Activated naive CD4-positive, alpha-beta T cell treated with anti-CD3 and anti-CD28 coated beads for 36 hours (primary cell): ENCODE measurements around the gene LLGL2. TPM values are rescaled to one million over a fixed set of nuclear protein-coding genes. Genes with fewer than 3 reads are reported as not detected.

Experiments
- CTCF ChIA-PET: fragments of 350-600 bp; sonication (Branson Sonifier 250); formaldehyde crosslinking; loops from one replicate; lab custom pipeline; 2021; ENCODE audit warnings: antibody characterized with exemption; lab: Charles Lee
- DNase-seq: peaks from one replicate; pipeline ENCODE4 v3.0.0-alpha.2; 2020
- H3K27ac Mint-ChIP-seq: one replicate; pipeline ENCODE4 v1.8.0; 2021; ENCODE audit warnings: mild to moderate bottlenecking, mixed read lengths
- H3K27me3 Mint-ChIP-seq: one replicate; pipeline ENCODE4 v1.8.0; 2021; ENCODE audit warnings: low read depth, mixed read lengths
- H3K36me3 Mint-ChIP-seq: one replicate; pipeline ENCODE4 v1.8.0; 2021; ENCODE audit warnings: low read depth, mixed read lengths
- H3K4me1 Mint-ChIP-seq: one replicate; pipeline ENCODE4 v1.8.0; 2021; ENCODE audit warnings: low read depth, mixed read lengths
- H3K4me3 Mint-ChIP-seq: one replicate; pipeline ENCODE4 v1.8.0; 2021; ENCODE audit warnings: mild to moderate bottlenecking, moderate library complexity, mixed read lengths
- H3K9me3 Mint-ChIP-seq: one replicate; pipeline ENCODE4 v1.8.0; 2021; ENCODE audit warnings: mixed read lengths
- intact Hi-C: fragments of 100-400 bp; cut with micrococcal nuclease; formaldehyde crosslinking; loops from one replicate; pipeline ENCODE4 v1.15.1; 2023
- total RNA-seq, 2 experiments: library from RNA; stranded (reverse); gene quantifications; one replicate each; pipeline ENCODE4 v1.2.3, GENCODE V29; 2021

Gene LLGL2
- total RNA-seq, 2 experiments from 2014 or later, result 6.2 to 6.8 TPM

DNA sequence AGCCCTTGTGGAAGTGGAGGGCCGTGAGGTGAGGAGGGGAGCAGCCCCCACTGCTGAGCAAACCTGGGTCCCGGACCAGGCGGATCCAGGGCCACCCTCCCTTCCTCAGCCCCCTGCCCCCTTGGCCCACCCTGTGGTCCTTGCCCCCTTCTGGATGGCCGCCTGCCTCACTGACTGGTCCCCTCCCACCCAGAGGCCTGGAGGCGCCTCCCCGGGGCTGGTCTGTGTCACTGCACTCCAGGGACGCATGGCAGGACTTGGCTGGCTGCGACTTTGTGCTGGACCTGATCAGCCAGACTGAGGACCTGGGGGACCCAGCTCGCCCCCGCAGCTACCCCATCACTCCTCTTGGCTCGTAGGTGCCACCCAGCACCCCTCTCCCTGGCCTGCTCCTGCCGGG is 88.5 kb downstream of the LLGL2 start:
- Mint-ChIP-seq H3K4me3 (no peak overlapping the region), H3K27ac (no peak overlapping the region), H3K9me3 (no peaks in the 10 kb centered on the region), H3K36me3 (no peaks in the 10 kb centered on the region), H3K4me1 (no peaks in the 10 kb centered on the region), H3K27me3 (no peaks in the 10 kb centered on the region)
- CTCF ChIA-PET, result interaction anchor here (1.3 kb wide), 1 partner anchor 19 kb away, joined by 5 read pairs; no protein-coding TSS in a partner anchor
- intact Hi-C loops, result no loop called here
- no peak for DNase-seq

DNA sequence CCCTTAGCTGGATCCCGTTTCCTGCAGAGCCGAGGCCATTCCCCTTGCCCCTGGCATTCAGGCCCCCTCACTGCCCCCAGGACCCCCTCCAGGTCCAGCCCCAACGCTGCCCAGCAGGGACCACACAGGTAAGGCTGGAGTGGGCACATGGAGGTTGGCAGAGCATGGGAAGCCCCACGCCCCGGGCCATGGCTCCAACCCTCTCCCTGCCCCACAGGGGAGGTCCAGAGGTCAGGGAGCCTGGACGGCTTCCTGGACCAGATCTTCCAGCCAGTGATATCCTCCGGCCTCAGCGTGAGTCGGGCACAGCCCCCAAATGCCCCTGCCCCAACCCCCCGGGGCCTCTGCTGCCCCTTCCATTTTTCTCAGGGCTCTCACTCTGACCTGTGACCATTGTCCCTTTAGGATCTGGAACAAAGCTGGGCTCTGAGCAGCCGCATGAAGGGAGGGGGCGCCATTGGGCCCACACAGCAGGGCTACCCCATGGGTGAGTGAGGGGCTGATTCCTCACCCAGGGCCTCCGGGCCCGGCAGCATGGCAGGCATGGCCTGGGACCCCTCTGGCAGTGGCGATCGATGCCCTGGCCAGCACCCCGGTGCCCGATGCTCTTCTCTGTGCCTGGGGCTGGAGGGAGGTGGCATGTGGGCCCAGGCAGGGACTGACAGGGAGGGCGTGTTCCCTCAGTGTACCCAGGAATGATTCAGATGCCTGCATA is 89.2 kb downstream of the LLGL2 start:
- H3K9me3 Mint-ChIP-seq, result no peaks in the 10 kb centered on the region
- H3K27me3 Mint-ChIP-seq, result no peaks in the 10 kb centered on the region
- no peak overlapping the region for H3K27ac Mint-ChIP-seq
- H3K36me3 Mint-ChIP-seq, result no peaks in the 10 kb centered on the region
- intact Hi-C loops, result no loop called here
- no peaks in the 10 kb centered on the region for H3K4me1 Mint-ChIP-seq
- no peak overlapping the region for H3K4me3 Mint-ChIP-seq
- CTCF ChIA-PET, result interaction anchor here (1.3 to 1.6 kb wide), 2 partner anchors 18 to 133 kb away, joined by 5 read pairs; no protein-coding TSS in a partner anchor
- no peak for DNase-seq

DNA sequence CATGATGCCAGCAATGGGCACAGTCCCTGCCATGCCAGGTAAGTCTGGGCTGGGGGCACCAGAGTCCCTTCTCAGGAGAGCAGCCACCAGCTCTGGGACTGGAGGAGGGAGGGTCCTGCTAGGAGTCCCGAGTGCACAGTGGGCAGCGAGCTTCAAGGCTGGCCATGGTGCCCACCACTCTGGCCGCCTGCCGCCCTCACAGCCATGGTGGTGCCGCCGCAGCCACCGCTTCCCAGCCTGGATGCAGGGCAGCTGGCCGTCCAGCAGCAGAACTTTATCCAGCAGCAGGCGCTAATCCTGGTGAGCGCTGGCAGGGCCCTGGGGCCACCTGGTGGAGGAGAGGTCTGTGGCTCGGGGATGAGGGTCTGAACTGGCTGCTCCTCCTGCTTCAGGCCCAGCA is 89.8 kb downstream of the LLGL2 start:
- H3K9me3 Mint-ChIP-seq, result no peaks in the 10 kb centered on the region
- H3K4me1 Mint-ChIP-seq, result no peaks in the 10 kb centered on the region
- no peak overlapping the region for H3K27ac Mint-ChIP-seq
- no peak for DNase-seq
- CTCF ChIA-PET, result interaction anchor here (1.6 kb wide), 1 partner anchor 133 kb away, joined by 5 read pairs; no protein-coding TSS in a partner anchor
- no peaks in the 10 kb centered on the region for H3K27me3 Mint-ChIP-seq
- H3K4me3 Mint-ChIP-seq, result no peak overlapping the region
- intact Hi-C loops, result no loop called here
- no peaks in the 10 kb centered on the region for H3K36me3 Mint-ChIP-seq

DNA sequence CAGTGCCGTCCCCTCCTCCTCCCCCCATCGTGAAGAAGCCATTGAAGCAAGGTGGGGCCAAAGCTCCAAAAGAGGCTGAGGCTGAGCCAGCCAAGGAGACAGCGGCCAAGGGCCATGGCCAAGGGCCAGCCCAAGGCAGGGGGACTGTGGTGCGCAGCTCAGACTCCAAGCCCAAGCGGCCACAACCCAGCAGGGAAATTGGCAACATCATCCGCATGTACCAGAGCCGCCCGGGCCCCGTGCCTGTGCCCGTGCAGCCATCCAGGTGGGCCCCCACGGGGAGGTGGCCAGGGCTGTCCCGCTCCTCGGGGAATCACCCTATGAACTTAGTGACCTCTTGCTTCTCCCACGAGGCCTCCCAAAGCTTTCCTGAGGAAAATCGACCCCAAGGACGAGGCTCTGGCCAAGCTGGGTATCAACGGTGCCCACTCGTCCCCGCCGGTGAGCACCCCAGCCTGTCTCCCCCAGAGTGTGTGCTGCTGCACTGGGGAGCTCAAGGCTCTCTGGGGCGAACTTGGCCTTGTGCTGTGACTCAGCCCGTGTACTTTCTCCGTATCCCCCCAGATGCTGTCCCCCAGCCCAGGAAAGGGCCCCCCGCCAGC is 91.1 kb downstream of the LLGL2 start:
- no peaks in the 10 kb centered on the region for H3K36me3 Mint-ChIP-seq
- no peaks in the 10 kb centered on the region for H3K9me3 Mint-ChIP-seq
- H3K27ac Mint-ChIP-seq, result no peak overlapping the region
- no peak for DNase-seq
- no peaks in the 10 kb centered on the region for H3K4me1 Mint-ChIP-seq
- CTCF ChIA-PET, result interaction anchor here (1.3 to 1.6 kb wide), 4 partner anchors 16 to 132 kb away, joined by 3 to 5 read pairs (median 4); partner anchors contain the start of gene SMIM5
- intact Hi-C loops, result no loop called here
- H3K27me3 Mint-ChIP-seq, result no peaks in the 10 kb centered on the region
- no peak overlapping the region for H3K4me3 Mint-ChIP-seq

DNA sequence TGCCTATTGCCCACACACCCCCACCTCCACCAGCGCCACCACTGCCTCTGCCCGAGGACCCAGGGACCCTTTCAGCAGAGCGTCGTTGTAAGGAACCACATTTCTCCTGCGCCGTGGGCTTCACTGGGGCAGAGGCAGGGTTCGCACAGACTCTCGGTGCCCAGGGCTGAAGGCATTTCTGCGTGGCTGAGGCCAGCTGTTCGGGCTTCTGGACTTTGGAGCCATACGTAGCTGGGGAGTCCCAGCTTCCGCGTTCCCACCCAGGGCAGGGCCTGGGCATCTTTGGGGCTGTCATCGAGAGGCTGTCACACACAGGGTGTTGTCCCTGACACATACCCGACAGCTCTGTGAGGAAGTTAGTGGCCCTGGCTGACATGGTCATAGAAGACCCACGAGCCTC is 91.7 kb downstream of the LLGL2 start:
- Mint-ChIP-seq H3K27ac (no peak overlapping the region), H3K4me1 (no peaks in the 10 kb centered on the region), H3K36me3 (no peaks in the 10 kb centered on the region), H3K9me3 (no peaks in the 10 kb centered on the region), H3K4me3 (no peak overlapping the region), H3K27me3 (no peaks in the 10 kb centered on the region)
- no peak for DNase-seq
- CTCF ChIA-PET, result interaction anchor here (1.3 to 1.5 kb wide), 2 partner anchors 16 to 131 kb away, joined by 3 to 5 read pairs; partner anchors contain the start of gene SMIM5
- intact Hi-C loops, result no loop called here

DNA sequence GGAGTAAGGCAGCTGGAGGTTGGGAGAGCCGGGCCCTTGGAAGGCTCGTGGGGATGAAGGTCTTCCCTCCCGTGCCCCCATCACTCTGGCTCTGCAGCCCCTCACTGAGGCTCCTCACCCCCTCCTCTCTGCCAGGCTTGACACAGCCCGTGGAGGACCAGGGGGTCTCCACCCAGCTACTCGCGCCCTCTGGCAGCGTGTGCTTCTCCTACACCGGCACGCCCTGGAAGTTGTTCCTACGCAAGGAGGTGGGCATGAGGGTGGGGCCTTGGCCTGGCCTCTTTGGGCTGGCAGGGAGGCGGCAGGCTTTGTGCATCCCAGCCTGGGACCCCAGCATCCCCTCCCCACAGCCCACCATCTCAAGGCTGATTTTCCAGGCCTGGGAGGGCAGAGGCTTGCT is 92.2 kb downstream of the LLGL2 start:
- CTCF ChIA-PET, result interaction anchor here (1.3 kb wide), 1 partner anchor 130 kb away, joined by 3 read pairs; no protein-coding TSS in a partner anchor
- intact Hi-C loops, result no loop called here
- Mint-ChIP-seq H3K4me1 (no peaks in the 10 kb centered on the region), H3K27me3 (no peaks in the 10 kb centered on the region), H3K36me3 (no peaks in the 10 kb centered on the region), H3K4me3 (no peak overlapping the region), H3K27ac (no peak overlapping the region), H3K9me3 (no peaks in the 10 kb centered on the region)
- no peak for DNase-seq

DNA sequence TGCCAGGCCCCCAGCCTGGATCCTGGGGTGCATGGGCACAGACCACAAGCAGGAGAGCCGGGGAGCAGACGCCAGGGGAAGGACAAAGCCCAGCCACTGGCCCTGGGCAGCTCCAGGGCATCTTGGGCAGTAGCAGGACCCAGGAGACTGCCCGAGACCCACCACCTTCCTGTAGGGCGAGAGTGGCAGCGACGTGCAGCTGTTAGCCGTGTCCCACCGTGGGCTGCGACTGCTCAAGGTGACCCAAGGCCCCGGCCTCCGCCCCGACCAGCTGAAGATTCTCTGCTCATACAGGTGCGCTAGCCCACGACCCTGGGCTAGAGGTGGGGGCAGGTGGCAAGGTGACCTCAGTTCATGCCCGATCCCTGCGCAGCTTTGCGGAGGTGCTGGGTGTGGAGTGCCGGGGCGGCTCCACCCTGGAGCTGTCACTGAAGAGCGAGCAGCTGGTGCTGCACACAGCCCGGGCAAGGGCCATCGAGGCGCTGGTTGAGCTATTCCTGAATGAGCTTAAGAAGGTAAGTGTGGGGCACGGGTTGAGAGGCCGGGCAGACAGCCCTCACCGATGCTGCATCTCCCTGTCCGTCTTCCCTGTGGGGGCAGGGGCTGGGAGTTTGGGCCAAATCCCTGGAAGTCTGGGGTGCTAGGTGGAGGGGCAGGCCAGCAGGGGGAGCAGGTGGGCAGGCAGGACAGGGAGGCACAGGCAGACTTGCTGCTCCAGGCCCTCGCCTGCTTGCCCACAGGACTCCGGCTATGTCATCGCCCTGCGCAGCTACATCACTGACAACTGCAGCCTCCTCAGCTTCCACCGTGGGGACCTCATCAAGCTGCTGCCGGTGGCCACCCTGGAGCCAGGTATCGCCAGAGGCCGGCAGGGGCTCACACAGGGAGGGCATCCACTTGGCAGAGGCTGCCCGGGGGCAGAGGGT is 94.3 kb downstream of the LLGL2 start:
- intact Hi-C loops, result loop anchor here (10.0 kb wide), 1 partner anchor 65 kb away; no protein-coding TSS in a partner anchor
- peak; percentile 38 for DNase-seq
- Mint-ChIP-seq H3K27ac (no peak overlapping the region), H3K4me1 (no peaks in the 10 kb centered on the region), H3K4me3 (no peak overlapping the region), H3K9me3 (no peaks in the 10 kb centered on the region), H3K27me3 (no peaks in the 10 kb centered on the region), H3K36me3 (no peaks in the 10 kb centered on the region)
- CTCF ChIA-PET, result interaction anchor here (1.0 to 3.3 kb wide), 5 partner anchors 14 to 130 kb away, joined by 4 to 20 read pairs (median 5); partner anchors contain the start of gene SMIM5

DNA sequence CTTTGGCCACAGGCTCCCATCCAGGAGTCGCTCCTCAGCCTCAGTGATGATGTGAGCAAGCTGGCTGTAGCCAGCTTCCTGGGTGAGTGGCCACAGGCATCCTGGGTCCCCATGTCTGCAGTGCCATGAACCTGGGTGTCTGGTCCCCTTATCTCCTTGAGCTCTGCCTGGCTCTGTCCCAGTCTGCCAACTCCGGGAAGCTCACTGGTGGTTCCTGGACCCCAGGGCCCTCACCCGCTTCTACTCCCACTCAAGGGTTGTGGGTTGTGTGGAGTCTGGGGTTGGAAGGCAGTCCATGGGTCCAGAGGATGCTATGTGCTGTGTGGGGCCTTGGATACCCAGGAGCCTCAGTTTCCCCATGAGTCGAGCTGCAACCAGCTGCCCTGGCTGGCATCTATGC is 96.0 kb downstream of the LLGL2 start:
- CTCF ChIA-PET, result interaction anchor here (1.3 to 3.3 kb wide), 2 partner anchors 12 to 20 kb away, joined by 5 to 20 read pairs; partner anchors contain the start of gene SMIM5
- no peaks in the 10 kb centered on the region for H3K27me3 Mint-ChIP-seq
- no peak overlapping the region for H3K4me3 Mint-ChIP-seq
- intact Hi-C loops, result loop anchor here (10.0 kb wide), 1 partner anchor 67 kb away; no protein-coding TSS in a partner anchor
- no peak for DNase-seq
- no peaks in the 10 kb centered on the region for H3K36me3 Mint-ChIP-seq
- no peaks in the 10 kb centered on the region for H3K9me3 Mint-ChIP-seq
- H3K27ac Mint-ChIP-seq, result no peak overlapping the region
- no peaks in the 10 kb centered on the region for H3K4me1 Mint-ChIP-seq

DNA sequence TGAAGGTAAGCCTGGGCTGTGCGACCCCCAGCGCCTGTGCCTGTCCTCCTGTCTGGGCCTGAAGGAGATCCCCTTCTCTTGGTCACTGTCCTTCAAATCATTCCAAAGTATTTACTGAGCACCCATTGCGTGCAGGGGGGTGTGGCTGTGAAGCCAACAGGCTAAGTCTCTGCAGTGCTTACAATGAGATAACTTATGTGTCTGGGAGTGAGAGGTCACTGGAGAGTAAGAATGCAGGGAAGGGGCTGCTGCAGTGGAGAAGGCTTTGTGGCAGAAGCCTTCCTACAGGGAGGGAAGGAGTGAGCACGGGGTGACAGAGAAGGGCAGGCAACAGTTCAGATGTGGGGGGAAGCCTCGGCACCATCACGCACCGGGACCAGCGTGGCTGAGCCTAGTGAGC is 96.6 kb downstream of the LLGL2 start:
- intact Hi-C loops, result loop anchor here (10.0 kb wide), 1 partner anchor 67 kb away; no protein-coding TSS in a partner anchor
- no peaks in the 10 kb centered on the region for H3K36me3 Mint-ChIP-seq
- H3K4me3 Mint-ChIP-seq, result no peak overlapping the region
- CTCF ChIA-PET, result interaction anchor here (1.3 to 3.3 kb wide), 2 partner anchors 11 to 21 kb away, joined by 5 to 20 read pairs; partner anchors contain the start of gene SMIM5
- no peaks in the 10 kb centered on the region for H3K27me3 Mint-ChIP-seq
- peak overlapping the region; percentile 23 for H3K27ac Mint-ChIP-seq
- no peaks in the 10 kb centered on the region for H3K9me3 Mint-ChIP-seq
- no peak for DNase-seq
- no peaks in the 10 kb centered on the region for H3K4me1 Mint-ChIP-seq

DNA sequence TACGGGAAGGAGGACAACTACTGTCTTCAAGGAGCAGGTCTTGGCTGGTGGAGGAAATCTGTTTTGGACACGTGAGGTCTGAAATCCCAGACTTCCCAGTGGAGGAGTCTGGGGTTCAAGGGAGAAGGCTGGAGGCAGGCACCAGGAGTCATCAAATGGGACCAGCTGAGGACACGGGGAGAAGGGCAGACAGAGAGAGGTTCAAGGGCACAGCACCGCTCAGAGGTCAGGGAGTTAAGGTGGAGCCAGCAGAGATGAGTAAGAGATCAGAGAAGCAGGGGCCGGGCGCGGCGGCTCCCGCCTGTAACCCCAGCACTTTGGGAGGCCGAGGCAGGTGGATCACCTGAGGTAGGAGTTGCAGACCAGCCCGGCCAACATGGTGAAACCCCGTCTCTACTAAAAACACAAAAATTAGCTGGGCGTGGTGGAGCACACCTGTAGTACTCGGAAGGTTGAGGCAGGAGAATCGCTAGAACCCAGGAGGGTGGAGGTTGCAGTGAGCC is 97.3 kb downstream of the LLGL2 start:
- Mint-ChIP-seq H3K4me3 (no peak overlapping the region), H3K27me3 (no peaks in the 10 kb centered on the region), H3K9me3 (no peaks in the 10 kb centered on the region), H3K4me1 (no peaks in the 10 kb centered on the region), H3K27ac (no peak overlapping the region), H3K36me3 (no peaks in the 10 kb centered on the region)
- intact Hi-C loops, result loop anchor here (10.0 kb wide), 1 partner anchor 68 kb away; no protein-coding TSS in a partner anchor
- CTCF ChIA-PET, result interaction anchor here (1.1 to 2.5 kb wide), 3 partner anchors 10 to 127 kb away, joined by 3 to 8 read pairs (median 4); partner anchors contain the start of gene SMIM5
- no peak for DNase-seq

DNA sequence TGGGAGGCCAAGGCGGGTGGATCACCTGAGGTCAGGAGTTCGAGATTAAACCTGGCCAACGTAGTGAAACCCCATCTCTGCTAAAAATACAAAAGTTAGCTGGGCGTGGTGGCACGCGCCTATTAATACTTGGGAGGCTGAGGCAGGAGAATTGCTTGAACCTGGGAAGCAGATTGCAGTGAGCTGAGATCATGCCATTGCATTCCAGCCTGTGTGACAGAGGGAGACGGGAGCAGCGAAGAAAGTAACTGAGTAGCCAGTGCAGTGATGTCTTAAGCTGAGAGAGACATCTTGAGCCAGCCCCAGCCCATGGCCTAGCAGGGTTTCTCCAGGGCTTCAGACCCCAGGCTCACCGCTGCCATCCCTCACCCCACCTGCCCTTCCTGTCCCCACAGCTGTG is 97.9 kb downstream of the LLGL2 start:
- no peaks in the 10 kb centered on the region for H3K36me3 Mint-ChIP-seq
- CTCF ChIA-PET, result interaction anchor here (1.1 to 2.5 kb wide), 3 partner anchors 10 to 127 kb away, joined by 3 to 8 read pairs (median 4); partner anchors contain the start of gene SMIM5
- H3K9me3 Mint-ChIP-seq, result no peaks in the 10 kb centered on the region
- intact Hi-C loops, result loop anchor here (10.0 kb wide), 1 partner anchor 69 kb away; no protein-coding TSS in a partner anchor
- H3K4me1 Mint-ChIP-seq, result no peaks in the 10 kb centered on the region
- DNase-seq, result no peak
- no peak overlapping the region for H3K4me3 Mint-ChIP-seq
- H3K27me3 Mint-ChIP-seq, result no peaks in the 10 kb centered on the region
- H3K27ac Mint-ChIP-seq, result no peak overlapping the region
